GM21515 (cell line): Measurements from ENCODE around the gene SMARCD3.

Experiments used
- ATAC-seq: cut with Tn5 transposase; IDR thresholded peaks from one replicate; pipeline ENCODE4 v1.9.1; 2021; ENCODE audit not compliant: unreplicated experiment

The SMARCD3 gene

DNA sequence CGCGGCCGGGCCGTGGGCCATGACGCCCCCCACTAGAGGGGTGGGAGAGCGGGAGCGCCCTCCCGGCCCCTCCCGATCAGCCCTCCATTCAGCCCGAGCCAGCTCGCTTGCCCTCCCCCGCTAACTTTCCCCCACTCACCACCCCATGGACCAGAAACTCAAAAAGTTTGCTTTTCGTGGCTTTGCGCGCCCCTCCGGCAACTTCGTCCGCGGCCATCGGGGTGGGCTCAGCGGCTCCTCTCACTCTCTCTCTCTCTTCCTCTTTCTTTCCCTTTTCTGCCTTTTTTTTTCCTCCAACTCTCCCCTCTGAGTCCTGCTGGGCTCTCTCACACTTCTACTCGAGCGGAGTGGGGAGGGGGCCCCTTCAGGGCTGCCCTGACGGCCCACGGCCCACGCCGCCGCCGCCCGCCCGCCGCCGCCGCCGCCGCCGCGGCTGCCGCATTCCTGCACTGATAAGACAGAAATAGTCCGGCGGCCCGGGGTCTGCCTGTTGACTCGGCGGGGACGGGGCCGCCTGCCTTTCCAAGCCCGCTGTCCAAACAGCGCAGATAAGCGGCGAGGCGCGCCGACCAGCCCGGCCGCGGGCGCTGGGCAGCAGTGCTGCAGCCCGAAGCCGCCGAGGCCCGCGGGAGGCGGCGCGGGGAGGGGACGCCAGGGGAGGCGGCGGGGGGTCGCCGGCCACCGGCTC, at the start of gene SMARCD3:
SMARCD3 (minus strand) TSS at position 349 of the 688 bp plus-strand sequence; CDS start at position 217, 132 bp downstream.
- no peak for ATAC-seq

DNA sequence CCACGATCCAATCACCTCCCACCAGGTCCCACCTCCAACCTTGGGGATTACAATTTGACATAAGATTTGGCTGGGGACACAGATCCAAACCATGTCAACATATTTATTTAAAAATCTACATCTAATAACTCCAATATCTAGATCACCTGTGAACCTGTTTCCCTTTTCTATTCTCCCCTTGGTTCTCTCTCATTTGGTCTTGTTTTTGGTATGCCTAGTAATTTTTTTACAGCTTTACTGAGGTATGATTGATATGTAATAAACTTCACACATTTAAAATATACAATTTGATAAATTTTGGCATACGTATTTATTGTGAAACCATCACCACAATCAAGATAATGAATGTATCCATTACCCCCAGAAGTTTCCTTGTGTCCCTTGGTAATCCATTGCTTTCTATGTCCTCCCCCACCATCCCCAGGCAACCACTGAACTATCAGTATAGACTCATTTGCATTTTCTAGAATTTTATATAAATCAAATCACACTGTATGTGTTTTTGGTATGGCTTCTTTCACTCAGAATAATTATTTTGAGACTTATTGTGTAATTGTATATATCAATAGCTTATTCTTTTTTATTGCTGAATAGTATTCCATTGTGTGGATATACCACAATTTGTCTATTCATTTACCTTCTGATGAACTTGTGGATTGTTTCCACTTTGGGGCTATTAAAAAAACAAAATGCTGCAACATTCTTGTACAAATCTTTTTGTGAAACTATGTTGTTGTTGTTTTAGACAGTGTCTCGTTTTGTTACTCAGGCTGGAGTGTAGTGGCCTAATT, 47.9 kb upstream of the SMARCD3 start:
- ATAC-seq, result no peak

GRCh38 chr7:151292850-151293249, 44.4 kb upstream of the SMARCD3 start:
- ATAC-seq, result no peak

DNA sequence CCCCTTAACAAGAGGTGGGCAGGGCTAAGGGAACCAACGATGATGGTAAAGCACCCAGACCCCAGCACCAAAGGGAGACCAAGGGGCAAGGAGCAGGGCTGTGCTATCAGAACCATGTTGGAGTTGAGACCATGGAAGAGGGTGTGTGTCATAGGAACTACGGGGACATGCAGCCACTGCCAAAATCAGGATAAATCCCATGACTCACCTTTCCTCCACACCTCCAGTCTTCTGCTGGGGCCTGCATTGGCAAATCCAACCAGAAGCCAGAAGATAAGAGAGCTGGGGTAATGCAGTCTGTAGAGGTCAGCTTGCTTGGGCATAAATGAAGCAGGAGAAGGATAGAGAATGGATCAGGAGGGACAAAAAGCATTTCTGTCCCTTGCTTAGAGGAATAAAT, 42.7 kb upstream of the SMARCD3 start:
- ATAC-seq, result no peak

GRCh38 chr7:151290355-151290760, 41.9 kb upstream of the SMARCD3 start:
- no peak for ATAC-seq

DNA sequence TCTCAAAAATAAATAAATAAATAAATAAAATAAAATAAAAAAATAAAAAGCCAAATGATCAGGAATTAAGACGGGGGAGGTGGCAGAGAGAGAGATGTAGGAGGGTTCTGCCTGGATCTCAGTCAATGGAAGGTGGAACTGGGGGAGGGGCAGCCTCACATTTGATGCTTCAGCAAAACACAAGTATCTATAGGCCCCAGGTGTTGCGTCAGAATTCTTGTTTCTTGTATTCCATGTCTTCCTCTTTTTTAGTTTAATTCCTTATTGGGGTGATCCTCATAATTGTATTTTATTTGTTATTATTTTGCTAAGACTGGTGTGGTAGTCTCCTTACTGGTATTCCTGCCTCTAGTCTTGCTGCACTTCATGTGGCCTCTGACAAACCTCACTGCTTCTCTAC, 41.4 kb upstream of the SMARCD3 start:
- ATAC-seq, result no peak

- ATAC-seq, result no peak
Measured at GRCh38 chr7:151286148-151286547, 37.7 kb upstream of the SMARCD3 start.

DNA sequence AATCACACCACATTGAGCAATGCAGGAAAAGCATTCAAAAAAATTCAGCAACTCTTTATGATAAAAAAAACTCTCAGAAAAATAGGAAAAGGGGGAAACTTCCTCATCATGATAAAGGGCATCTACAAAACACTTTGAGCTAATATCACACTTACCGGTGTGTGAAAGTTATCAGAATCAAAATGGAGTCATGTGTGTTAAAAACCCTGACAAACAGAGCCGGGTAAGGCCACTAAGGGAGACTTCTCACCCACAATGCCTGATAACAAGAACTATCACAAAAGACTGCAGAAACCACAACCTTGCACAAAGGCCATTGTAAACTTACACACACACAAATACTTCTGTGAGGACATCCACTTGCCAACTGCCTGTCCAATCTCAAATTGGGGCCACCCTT, 34.8 kb upstream of the SMARCD3 start:
- no peak for ATAC-seq

GRCh38 chr7:151282111-151282510, 33.6 kb upstream of the SMARCD3 start:
- ATAC-seq, result no peak

DNA sequence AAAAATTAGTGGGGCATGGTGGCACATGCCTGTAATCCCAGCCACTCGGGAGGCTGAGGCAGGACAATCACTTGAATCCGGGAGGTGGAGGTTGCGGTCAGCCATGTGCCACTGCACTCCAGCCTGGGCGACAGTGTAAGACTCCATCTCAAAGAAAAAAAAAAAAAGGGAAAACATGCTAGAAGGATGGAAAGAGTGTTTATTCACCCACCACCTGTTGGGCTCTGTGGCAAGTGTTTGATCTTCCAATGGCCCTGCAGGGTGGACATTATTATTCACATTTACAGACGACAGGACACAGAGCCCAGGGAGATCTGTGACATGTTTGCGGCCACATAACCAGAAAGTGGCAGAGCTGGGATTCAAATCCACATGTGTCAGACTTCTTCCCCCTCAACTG, 33.2 kb upstream of the SMARCD3 start:
- no peak for ATAC-seq

DNA sequence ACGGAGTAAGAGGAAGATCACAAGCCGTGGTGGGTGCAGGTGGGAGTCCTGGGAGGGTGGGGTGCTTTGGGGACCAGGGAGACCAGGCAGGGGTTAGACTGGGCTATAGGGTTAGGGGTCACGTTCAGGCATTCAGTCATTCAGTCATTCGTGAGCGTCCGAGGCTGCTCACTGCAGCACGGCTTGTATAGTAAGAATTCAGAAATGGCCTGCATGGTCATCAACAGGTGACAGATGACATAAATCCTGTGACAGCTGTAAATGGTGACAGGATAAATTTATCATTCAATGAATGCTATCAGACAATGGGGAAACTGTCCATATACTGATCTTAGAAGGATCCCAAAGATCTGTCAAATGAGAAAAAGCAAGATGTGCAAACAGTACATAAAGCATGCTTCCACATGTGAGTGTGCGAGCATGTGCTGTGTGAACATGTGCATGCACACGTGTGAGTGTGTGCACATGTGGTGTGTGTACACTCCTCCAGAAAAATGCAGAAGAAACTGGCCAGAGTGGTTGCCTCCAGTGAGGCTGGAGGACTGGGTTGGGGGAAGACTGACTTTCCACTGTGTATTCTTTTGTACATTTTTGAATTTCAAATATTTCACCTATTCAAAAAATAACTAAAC, 32.0 kb upstream of the SMARCD3 start:
- no peak for ATAC-seq

DNA sequence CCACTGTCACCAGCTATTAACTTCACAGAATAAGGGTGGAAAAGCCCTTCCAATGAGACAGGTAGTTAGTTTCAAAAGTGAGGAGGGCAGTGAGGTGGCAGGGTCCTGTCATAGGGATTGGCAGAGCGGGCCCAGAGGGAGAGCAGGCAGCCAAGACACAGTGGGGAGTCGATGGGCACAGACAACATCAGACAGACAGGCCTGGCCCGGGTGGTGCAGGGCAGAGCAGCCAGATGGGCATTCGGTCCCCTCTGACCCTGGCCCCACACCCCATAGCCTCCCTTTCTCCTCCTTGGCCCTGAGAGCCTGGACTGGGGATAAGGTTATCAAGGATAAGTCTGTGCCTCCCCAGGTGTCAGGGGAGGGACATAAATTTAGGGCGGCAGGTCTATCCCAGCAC, 31.4 kb upstream of the SMARCD3 start:
- ATAC-seq, result no peak

- ATAC-seq, result no peak
Measured at GRCh38 chr7:151278949-151279348, 30.5 kb upstream of the SMARCD3 start.

GRCh38 chr7:151277631-151278030, 29.1 kb upstream of the SMARCD3 start:
- ATAC-seq, result no peak

- no peak for ATAC-seq
Measured at GRCh38 chr7:151276666-151277590, 28.4 kb upstream of the SMARCD3 start.

GRCh38 chr7:151275813-151276577, 27.5 kb upstream of the SMARCD3 start:
- no peak for ATAC-seq

DNA sequence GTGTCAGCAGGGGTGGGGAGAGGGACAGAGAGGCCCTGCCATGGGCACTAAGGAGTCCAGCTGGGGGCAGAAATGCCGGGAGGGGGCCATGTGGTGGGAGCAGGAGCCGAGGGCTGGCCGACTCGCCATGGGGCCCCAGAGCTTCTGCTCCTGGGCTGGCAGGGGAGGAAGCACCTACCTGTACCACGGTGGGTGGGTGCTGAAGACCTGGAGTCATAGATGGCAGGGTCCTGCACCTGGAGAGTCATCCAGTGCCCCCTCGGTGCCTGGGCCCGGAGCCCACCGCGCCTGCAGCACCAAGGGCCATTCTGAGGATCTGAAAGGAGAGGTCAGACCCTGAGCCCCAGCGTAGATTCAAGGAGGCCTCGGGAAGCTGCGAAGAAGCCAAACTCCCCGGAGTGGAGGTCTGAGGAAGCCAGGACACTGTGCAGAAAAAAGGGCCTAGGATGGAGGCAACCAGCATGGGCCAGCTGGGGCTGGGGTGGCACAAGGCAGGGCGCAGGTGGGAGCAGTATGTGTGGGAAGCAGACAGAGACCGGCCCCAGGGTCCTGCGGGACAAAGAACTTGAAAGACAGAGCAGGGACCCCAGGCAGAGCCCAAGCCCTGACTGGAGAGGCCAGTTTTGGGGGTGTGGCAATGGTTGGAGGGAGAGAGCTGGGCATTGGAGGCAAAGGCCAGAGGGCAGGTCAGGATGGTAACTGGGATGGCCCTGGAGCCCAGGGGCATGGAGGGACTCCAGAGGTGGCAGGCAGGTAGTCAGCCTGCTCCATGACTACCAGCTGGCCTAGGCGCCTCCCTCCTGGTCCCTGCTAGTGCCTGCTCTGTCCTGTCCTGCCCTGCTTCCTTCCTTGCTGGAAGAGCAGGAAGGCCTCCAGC, 26.7 kb upstream of the SMARCD3 start:
- no peak for ATAC-seq

GRCh38 chr7:151274396-151274795, 25.9 kb upstream of the SMARCD3 start:
- no peak for ATAC-seq
